HAP-1 (cell line): ENCODE data around the gene CLK3.
A peak's percentile ranks its signal among the peaks of the same experiment; 100 is the strongest.

Experiments used
- DNase-seq, 2 experiments: peaks; one replicate each; pipeline ENCODE4 v3.0.0-alpha.2; 2016 to 2020; ENCODE audit warnings: low spot score in 2 of 2
- H3K27me3 ChIP-seq: fragments of 250-450 bp; sonication (Bioruptor Pico); 2 replicates; pipeline ENCODE4 v1.5.1; 2020; ENCODE audit warnings: low read depth, mild to moderate bottlenecking, moderate library complexity
- H3K36me3 ChIP-seq: fragments of 250-450 bp; sonication (Bioruptor Pico); replicated peaks from 2 replicates; pipeline ENCODE4 v1.5.1; 2020; ENCODE audit warnings: mild to moderate bottlenecking
- H3K4me1 ChIP-seq: fragments of 250-450 bp; sonication (Bioruptor Pico); 2 replicates; pipeline ENCODE4 v1.5.1; 2020; ENCODE audit warnings: mild to moderate bottlenecking
- H3K4me3 ChIP-seq: fragments of 250-450 bp; sonication (Bioruptor Pico); 2 replicates; pipeline ENCODE4 v1.5.1; 2020; ENCODE audit warnings: mild to moderate bottlenecking, moderate library complexity
- H3K9me3 ChIP-seq: fragments of 250-450 bp; sonication (Bioruptor Pico); 2 replicates; pipeline ENCODE4 v1.5.1; 2020; ENCODE audit warnings: mild to moderate bottlenecking, moderate library complexity
- in situ Hi-C: fragments of 300-500 bp; cut with MboI; formaldehyde crosslinking; loops from 3 replicates; pipeline ENCODE4 v1.14.3; 2020; ENCODE audit warnings: low sequenced_read_pairs, inconsistent platforms, mixed read lengths

CLK3 gene

DNA sequence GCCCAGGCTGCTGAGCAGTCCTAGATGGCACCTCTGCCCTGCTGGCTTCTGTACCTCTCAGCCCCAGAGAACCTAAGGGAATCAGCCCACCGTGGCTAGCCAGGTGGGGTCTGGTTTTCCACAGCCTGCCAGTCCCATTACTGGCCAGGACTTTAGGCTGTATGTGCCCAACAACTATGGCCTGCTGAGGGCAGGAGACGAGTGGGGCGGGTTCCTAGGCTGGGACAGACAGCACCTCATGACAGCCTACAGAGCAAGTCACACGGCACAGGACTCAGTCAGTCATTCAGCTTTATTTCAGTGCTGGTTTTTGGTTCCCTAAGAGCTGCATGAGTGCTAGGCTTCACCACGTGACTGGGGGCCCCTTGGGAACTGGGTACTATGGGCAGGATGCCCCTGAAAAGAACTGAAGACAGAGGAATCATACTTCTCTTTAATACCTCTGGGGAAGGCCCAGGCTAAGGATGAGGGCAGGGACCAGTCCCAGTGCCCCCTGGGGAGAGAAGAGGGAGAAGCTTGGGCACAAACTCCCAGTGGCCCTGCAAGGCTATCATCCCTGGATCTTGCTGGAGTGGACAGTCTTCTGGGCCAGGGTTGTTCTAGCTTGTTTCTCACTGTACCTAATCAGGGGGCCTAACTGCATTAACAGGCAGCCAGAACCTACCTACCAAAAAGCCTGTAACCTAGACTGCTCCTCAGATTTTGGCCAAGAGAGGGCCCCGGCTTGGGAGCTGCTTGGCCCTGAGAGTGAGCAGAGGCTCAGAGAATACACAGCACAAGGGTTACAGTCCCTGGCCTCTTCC, 14.8 kb downstream of the CLK3 start:
- in situ Hi-C loops: no loop called here

DNA sequence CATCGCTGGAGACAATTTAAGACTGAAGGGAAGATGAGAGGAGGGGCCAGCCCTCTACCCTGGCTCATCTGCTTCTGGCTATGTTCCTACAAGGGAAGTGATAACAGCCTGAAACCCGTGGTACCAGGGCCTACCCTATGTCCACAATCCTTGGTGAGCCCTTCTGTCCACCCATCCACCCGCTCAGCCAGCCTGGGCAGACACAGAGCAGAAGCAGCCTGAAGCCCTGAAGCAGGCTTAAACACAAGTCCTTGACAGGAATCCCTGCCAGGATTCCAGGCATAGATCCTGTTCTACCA, 15.4 kb downstream of the CLK3 start:
- in situ Hi-C loops: no loop called here
- Histone ChIP-seq H3K4me3 (no peak overlapping the region), H3K27me3 (no peaks in the 10 kb centered on the region), H3K9me3 (no peaks in the 10 kb centered on the region), H3K36me3 (peaks cover 97% of the 10 kb centered on the region), H3K4me1 (no peaks in the 10 kb centered on the region)
- DNase-seq: no peak

More for the DNA sequence above, 14.8 kb downstream of the CLK3 start:
- peak in 1 of 2 experiments; percentile 21 for DNase-seq
- no peak overlapping the region for H3K4me3 ChIP-seq
- H3K9me3 ChIP-seq: no peaks in the 10 kb centered on the region
- H3K27me3 ChIP-seq: no peaks in the 10 kb centered on the region
- peaks cover 97% of the 10 kb centered on the region for H3K36me3 ChIP-seq
- no peaks in the 10 kb centered on the region for H3K4me1 ChIP-seq

DNA sequence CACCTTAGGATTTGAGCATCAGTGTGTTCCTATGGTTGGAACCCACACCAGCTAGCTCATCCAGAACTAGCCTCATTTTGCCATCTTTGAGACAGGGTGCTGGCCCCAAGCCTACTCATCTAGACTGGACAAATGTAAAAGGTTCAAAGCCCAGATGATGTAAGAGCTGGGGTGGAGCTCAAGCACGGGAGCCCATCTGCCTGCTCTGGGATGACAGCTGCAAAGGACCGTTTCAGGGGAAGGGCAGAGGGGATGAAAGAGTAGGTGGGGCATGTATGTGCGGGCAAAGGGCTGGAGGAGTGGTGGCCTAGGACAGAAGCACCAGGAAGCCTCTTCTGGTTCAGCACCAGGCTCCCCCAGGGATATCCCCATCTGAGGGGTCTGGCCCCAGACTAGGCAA, 15.8 kb downstream of the CLK3 start:
- DNase-seq: no peak
- in situ Hi-C loops: no loop called here
- H3K36me3 ChIP-seq: peaks cover 97% of the 10 kb centered on the region
- H3K27me3 ChIP-seq: no peaks in the 10 kb centered on the region
- no peak overlapping the region for H3K4me3 ChIP-seq
- no peaks in the 10 kb centered on the region for H3K4me1 ChIP-seq
- no peaks in the 10 kb centered on the region for H3K9me3 ChIP-seq

DNA sequence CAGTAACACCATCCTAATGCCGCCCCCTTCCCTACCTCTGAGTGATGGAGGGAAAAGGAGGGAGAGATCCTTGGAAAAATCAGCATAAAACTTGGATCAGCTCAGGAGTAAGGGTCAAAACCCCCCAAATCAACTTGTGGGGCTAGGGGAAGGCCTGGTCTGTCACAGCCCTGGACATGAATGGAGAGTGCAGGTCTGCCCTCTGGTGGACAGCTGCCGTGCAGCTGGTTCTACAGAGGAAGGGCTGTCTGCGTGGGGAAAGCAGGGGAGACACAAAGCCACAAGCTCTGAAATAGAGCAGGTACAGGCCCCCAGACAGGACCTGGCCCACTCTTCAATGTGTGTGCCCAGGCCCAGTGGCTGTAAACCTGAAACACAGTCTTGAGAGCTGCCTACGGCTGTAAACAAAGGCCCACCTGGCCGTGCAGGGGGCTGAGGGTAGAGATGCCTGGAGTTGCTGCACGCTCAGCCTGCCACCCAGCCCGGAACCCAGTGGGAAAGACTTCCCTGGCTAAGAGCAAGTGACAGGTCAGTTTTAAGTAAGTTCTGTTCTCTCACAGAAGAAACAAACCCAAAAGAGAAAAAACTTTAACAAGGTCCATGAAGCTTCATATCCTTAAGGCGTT, 16.4 kb downstream of the CLK3 start:
- no peak overlapping the region for H3K4me3 ChIP-seq
- H3K27me3 ChIP-seq: no peaks in the 10 kb centered on the region
- H3K9me3 ChIP-seq: no peaks in the 10 kb centered on the region
- H3K36me3 ChIP-seq: peaks cover 95% of the 10 kb centered on the region
- H3K4me1 ChIP-seq: no peaks in the 10 kb centered on the region
- in situ Hi-C loops: no loop called here
- DNase-seq: peak; percentile 73 to 90

DNA sequence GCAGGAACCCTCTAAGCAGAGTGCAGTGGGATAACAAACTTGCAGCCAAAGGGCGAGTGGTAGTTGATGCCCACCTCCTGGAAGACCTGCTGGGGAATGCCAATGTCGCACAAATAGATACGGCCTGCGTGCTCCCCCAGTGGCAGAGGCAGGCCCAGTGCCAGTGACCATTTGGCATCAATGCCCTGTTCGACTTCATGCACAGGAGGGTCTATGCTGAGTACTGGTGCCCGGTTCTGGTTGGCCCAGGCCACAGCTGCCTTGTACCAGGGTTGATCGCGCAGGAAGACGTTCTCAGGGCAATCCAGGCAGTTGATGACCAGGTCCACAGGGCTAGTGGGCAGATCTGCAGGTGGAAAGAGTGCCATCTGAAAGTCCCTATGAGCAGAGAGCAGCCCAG, 17.0 kb downstream of the CLK3 start:
- DNase-seq: no peak
- no peaks in the 10 kb centered on the region for H3K9me3 ChIP-seq
- no peaks in the 10 kb centered on the region for H3K4me1 ChIP-seq
- H3K36me3 ChIP-seq: peaks cover 95% of the 10 kb centered on the region
- in situ Hi-C loops: no loop called here
- no peaks in the 10 kb centered on the region for H3K27me3 ChIP-seq
- no peak overlapping the region for H3K4me3 ChIP-seq

DNA sequence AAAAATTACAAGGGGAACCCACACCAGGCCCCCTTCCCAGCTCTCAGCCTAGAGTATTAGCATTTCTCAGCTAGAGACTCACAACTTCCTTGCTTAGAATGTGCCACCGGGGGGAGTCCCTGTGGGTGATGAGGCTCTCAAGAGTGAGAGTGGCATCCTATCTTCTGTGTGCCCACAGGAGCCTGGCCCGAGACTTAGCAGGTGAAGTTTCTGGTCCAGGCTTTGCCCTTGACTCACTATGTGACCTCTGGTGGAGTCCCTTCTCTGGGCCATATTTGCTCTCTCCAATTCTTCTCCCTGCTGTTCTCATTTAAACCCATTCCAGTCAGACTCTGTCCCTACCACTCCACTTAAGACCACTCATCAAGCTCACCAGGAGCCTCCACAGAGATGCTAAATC, 18.1 kb downstream of the CLK3 start:
- H3K36me3 ChIP-seq: peaks cover 92% of the 10 kb centered on the region
- H3K4me3 ChIP-seq: no peak overlapping the region
- DNase-seq: no peak
- H3K4me1 ChIP-seq: no peaks in the 10 kb centered on the region
- in situ Hi-C loops: no loop called here
- H3K9me3 ChIP-seq: no peaks in the 10 kb centered on the region
- H3K27me3 ChIP-seq: no peaks in the 10 kb centered on the region

DNA sequence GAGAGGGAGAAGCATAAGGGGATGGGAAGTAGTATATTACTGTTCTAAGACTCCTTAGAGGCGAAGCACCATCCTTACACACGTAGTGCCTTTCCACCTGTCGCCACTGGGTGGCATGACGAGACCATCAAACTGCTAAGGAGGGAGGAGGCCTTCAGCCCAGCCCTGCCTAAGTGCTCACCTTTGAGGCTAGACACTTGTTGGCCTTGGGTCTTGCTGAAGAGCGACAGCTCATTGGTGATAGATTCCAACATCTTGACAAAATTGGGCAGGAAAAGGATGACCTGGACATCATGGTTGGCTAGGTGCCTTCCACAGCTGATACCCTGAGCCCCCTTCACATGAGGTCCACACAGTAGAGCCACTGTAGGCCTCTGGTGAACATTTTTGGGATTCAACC, 19.6 kb downstream of the CLK3 start:
- no peaks in the 10 kb centered on the region for H3K27me3 ChIP-seq
- H3K36me3 ChIP-seq: peaks cover 94% of the 10 kb centered on the region
- no peak overlapping the region for H3K4me3 ChIP-seq
- H3K4me1 ChIP-seq: no peaks in the 10 kb centered on the region
- in situ Hi-C loops: loop anchor here (5.0 kb wide), 1 partner anchor 132 kb away; no protein-coding TSS in a partner anchor
- peak; percentile 84 to 89 for DNase-seq
- H3K9me3 ChIP-seq: no peaks in the 10 kb centered on the region

DNA sequence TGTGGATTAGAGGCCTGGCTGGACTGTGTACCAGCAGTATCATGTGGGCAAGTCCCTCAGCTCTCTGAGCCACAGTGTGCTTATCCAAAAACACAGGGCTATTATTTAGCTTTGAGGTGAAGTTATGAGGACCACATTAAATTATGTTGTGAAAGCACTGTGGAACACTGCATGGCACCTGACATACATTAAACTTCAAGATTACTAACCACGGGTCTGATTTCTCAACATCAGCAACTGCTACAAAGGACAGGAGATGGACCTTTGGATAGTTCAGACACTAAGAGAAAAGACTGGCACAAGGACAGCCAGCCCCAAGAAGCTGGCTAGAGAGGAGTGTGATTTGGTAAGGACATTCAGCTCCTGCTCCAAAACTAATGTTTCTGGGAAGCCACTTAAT, 21.3 kb downstream of the CLK3 start:
- Histone ChIP-seq H3K9me3 (no peaks in the 10 kb centered on the region), H3K4me1 (no peaks in the 10 kb centered on the region), H3K27me3 (no peaks in the 10 kb centered on the region), H3K4me3 (no peak overlapping the region), H3K36me3 (peaks cover 88% of the 10 kb centered on the region)
- no peak for DNase-seq
- in situ Hi-C loops: loop anchor here (5.0 kb wide), 1 partner anchor 130 kb away; no protein-coding TSS in a partner anchor

DNA sequence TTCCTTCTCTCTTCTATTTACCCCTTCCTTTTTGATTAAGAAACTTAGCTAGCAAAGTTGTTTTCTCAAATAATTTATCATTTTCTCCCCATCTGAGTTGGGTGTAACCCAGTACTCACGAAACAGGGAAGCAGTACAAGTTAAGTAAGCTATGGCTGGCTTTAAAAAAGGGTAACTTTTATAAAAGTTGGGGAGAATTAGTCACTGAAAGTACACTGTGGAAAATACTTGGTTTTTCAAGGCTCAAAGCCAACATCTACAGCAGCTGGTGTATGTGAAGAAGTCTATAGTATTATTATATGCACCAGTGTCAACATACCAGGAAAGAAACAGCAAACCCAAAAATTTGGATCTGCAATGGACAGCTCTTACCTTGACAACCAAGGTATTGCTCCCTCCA, 25.5 kb downstream of the CLK3 start:
- Histone ChIP-seq H3K27me3 (no peaks in the 10 kb centered on the region), H3K4me3 (no peak overlapping the region), H3K9me3 (no peaks in the 10 kb centered on the region), H3K36me3 (peaks cover 50% of the 10 kb centered on the region), H3K4me1 (peaks cover 8% of the 10 kb centered on the region; the same call in 1 of the 2 replicates)
- in situ Hi-C loops: loop anchor here (5.0 kb wide), 1 partner anchor 311 kb away; no protein-coding TSS in a partner anchor
- no peak for DNase-seq

DNA sequence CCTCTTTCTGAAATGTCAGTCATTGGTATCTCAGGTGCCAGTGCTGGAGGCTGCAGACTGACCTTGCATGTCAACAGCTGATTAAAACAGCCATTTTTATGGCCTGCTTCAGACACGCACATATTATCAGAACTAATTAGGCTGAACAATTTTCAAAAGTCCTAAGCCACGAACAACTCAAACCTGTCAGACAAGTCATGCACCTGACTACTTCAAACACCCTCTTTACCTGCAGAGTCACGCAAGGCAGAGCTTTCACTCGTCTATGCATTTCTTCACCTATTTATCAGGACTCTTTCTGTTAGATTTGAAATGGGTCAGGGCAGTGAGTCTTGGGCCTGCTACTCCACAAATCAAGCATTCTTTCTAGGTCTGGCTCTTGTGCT, 26.7 kb downstream of the CLK3 start:
- Histone ChIP-seq H3K4me1 (peaks cover 8% of the 10 kb centered on the region; the same call in 1 of the 2 replicates), H3K27me3 (no peaks in the 10 kb centered on the region), H3K36me3 (peaks cover 40% of the 10 kb centered on the region), H3K9me3 (no peaks in the 10 kb centered on the region), H3K4me3 (no peak overlapping the region)
- no peak for DNase-seq
- in situ Hi-C loops: loop anchor here (5.0 kb wide), 1 partner anchor 310 kb away; no protein-coding TSS in a partner anchor

DNA sequence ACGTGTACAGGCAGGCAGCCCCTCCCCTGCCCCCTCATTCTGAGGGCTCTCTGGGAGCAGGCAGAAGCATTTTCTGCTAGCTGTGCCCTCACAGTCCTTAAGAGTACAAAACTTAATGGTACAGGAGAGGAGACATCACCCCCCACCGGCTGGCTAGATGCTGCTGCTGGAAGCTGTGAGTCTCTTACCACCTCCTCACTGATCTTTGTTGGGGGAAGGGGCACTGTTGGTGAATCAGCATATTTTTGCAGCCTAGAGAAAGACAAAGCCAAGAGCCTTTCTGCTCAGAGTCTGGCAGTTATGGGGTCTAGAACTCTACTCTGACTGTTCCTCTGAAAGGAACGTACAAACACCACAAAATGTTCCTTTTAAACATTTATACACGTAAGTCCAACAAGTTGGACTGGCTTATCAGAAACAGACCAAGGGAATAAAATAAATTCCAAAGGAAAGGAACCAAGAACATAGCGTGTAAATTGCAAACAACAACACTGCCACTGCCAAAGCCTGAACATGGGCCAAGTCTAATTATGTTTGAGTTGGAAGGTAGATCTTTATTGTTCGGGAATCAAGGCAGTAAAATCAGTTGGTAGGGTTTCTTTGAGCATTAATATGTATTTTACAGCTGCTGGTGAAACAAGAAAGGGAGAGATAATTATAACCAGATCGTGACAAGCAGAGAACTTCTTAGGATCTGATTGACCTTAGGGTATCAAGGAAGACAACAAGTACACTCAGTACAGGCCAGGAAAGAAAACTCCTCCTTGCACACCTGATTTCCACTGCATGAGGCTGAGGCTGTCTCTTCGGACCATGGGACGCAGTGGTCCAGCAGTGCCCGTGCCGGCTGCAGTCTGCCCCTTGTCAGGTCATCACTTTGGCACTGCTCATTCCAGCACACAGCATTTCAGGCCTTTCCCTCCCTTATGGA, 27.4 kb downstream of the CLK3 start:
- H3K9me3 ChIP-seq: no peaks in the 10 kb centered on the region
- in situ Hi-C loops: loop anchor here (5.0 kb wide), 1 partner anchor 309 kb away; no protein-coding TSS in a partner anchor
- H3K4me1 ChIP-seq: peaks cover 8% of the 10 kb centered on the region; the same call in 1 of the 2 replicates
- no peaks in the 10 kb centered on the region for H3K27me3 ChIP-seq
- no peak overlapping the region for H3K4me3 ChIP-seq
- peaks cover 33% of the 10 kb centered on the region for H3K36me3 ChIP-seq
- DNase-seq: no peak

DNA sequence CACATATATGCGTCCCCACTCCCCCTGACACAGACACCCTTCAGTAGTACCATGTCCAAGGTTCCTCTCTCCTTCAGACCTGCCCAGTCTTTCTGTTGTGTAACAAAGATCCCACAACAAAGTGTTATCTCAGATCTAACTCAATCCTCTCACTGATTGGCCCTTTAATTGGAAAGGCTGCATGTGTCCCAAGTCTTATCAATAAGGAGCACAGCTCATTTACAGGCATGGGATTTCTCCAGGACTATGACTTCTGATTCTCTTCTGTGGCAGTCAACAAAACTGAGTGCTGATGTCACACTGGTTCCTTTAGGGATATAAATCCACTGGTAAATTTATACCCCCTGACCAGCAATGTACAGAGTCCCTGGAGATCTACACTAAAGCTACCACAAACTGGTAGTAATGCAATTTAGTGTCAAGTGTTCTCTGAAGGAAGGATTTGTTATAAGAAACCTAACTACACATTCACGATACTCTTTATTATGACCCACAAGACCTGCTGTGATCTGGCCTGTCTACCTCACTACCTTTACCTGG, 28.1 kb downstream of the CLK3 start:
- Histone ChIP-seq H3K27me3 (no peaks in the 10 kb centered on the region), H3K9me3 (no peaks in the 10 kb centered on the region), H3K4me1 (peaks cover 8% of the 10 kb centered on the region; the same call in 1 of the 2 replicates), H3K36me3 (peaks cover 29% of the 10 kb centered on the region), H3K4me3 (no peak overlapping the region)
- in situ Hi-C loops: loop anchor here (5.0 kb wide), 1 partner anchor 309 kb away; no protein-coding TSS in a partner anchor
- no peak for DNase-seq

DNA sequence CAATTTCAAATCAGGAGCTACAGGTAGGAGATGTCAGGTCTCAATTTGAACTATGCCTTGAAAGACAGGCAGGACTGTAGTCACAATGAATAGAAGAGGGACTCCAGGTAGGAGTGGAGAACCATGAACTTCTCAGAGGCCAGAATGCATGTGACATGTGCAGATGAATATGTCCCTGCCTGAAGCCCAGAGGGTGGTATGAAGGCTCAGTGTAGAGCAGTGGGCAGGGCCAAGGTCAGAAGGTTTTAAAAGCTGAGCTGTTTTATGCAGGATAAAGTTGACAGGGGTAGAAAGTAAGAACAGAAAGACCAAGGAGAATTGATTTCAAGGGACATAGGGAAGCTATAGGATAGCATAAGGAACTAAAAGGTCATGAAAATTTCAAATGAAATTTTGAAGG, 30.8 kb downstream of the CLK3 start:
- Histone ChIP-seq H3K36me3 (peaks cover 15% of the 10 kb centered on the region), H3K9me3 (no peaks in the 10 kb centered on the region), H3K27me3 (no peaks in the 10 kb centered on the region), H3K4me3 (no peak overlapping the region), H3K4me1 (peaks cover 8% of the 10 kb centered on the region; the same call in 1 of the 2 replicates)
- in situ Hi-C loops: no loop called here
- no peak for DNase-seq
